Neuronal stem cell (in vitro differentiated cells): ENCODE data around the gene NANOS2.
A peak's percentile ranks its signal among the peaks of the same experiment; 100 is the strongest.

Experiments used
- DNase-seq: peaks from one replicate; pipeline ENCODE4 v3.0.0-alpha.2; 2013; ENCODE audit warnings: low spot score
- H2AFZ ChIP-seq: one replicate; pipeline ENCODE4 v1.6.1; 2013; ENCODE audit warnings: mild to moderate bottlenecking, low read length, inconsistent platforms
- H2AK5ac ChIP-seq: 2 replicates; pipeline ENCODE4 v1.6.1; 2013; ENCODE audit warnings: low read depth, mild to moderate bottlenecking, inconsistent platforms, low read length, moderate library complexity, mixed read lengths
- H2BK120ac ChIP-seq: 2 replicates; pipeline ENCODE4 v1.6.1; 2013; ENCODE audit warnings: low read depth, mild to moderate bottlenecking, inconsistent platforms, low read length, moderate library complexity, mixed read lengths
- H2BK12ac ChIP-seq: one replicate; pipeline ENCODE4 v1.6.1; 2013; ENCODE audit warnings: low read length, inconsistent platforms
- H2BK15ac ChIP-seq: 2 replicates; pipeline ENCODE4 v1.6.1; 2013; ENCODE audit warnings: mild to moderate bottlenecking, low read length, inconsistent platforms, mixed read lengths
- H2BK5ac ChIP-seq: one replicate; pipeline ENCODE4 v1.6.1; 2013; ENCODE audit warnings: inconsistent platforms, mild to moderate bottlenecking, low read length, moderate library complexity
- H3K14ac ChIP-seq: one replicate; pipeline ENCODE4 v1.6.1; 2013; ENCODE audit warnings: low read length, inconsistent platforms
- H3K18ac ChIP-seq: 2 replicates; pipeline ENCODE4 v1.6.1; 2013; ENCODE audit warnings: low read length, inconsistent platforms
- H3K23ac ChIP-seq: 2 replicates; pipeline ENCODE4 v1.6.1; 2013; ENCODE audit warnings: low read depth, mild to moderate bottlenecking, mixed read lengths, low read length, inconsistent platforms; ENCODE audit not compliant: poor library complexity
- H3K27ac ChIP-seq: replicated peaks from 3 replicates; pipeline ENCODE4 v1.5.1; 2013; ENCODE audit warnings: low read length, inconsistent platforms
- H3K27me3 ChIP-seq, 3 experiments: 2 replicates each; pipeline ENCODE4 v1.6.1; 2013; ENCODE audit warnings: low read length in 3 of 3, mild to moderate bottlenecking in 2 of 3, inconsistent platforms in 1 of 3, low read depth in 1 of 3, mixed read lengths in 1 of 3, moderate library complexity in 1 of 3; ENCODE audit not compliant: control insufficient read depth in 3 of 3, insufficient read depth in 3 of 3
- H3K36me3 ChIP-seq, 2 donors: replicated peaks in 1 of 2; 2 replicates each; pipeline ENCODE4 v1.6.1; 2013; ENCODE audit warnings: low read length in 2 of 2; ENCODE audit not compliant: control insufficient read depth in 2 of 2, insufficient read depth in 2 of 2
- H3K4ac ChIP-seq: 2 replicates; pipeline ENCODE4 v1.6.1; 2013; ENCODE audit warnings: inconsistent platforms, mild to moderate bottlenecking, low read length, moderate library complexity
- H3K4me1 ChIP-seq, 2 donors: 1 replicate in 1 of 2; 2 replicates in 1 of 2; pipeline ENCODE4 v1.6.1; 2013; ENCODE audit warnings: low read length in 2 of 2, low read depth in 1 of 2; ENCODE audit not compliant: control insufficient read depth in 2 of 2, insufficient read depth in 1 of 2
- H3K4me2 ChIP-seq: one replicate; pipeline ENCODE4 v1.6.1; 2013; ENCODE audit warnings: mild to moderate bottlenecking, low read length, inconsistent platforms; ENCODE audit not compliant: insufficient read depth, poor library complexity, severe bottlenecking
- H3K4me3 ChIP-seq, 2 donors: 2 replicates each; pipeline ENCODE4 v1.5.1; 2013; ENCODE audit warnings: low read length in 2 of 2, mild to moderate bottlenecking in 2 of 2, inconsistent platforms in 1 of 2, moderate library complexity in 1 of 2
- H3K79me1 ChIP-seq: one replicate; pipeline ENCODE4 v1.6.1; 2013; ENCODE audit warnings: low read depth, mild to moderate bottlenecking, inconsistent platforms, low read length, moderate library complexity
- H3K9ac ChIP-seq: one replicate; pipeline ENCODE4 v1.6.1; 2013; ENCODE audit warnings: mild to moderate bottlenecking, low read depth, low read length, inconsistent platforms; ENCODE audit not compliant: poor library complexity
- H3K9me3 ChIP-seq, 2 donors: replicated peaks in 1 of 2; 2 replicates each; pipeline versions ENCODE3 to v1.6.1; 2013; ENCODE audit warnings: low read length in 2 of 2, mild to moderate bottlenecking in 2 of 2, inconsistent platforms in 1 of 2, low read depth in 1 of 2, mixed read lengths in 1 of 2, moderate library complexity in 1 of 2; ENCODE audit not compliant: control insufficient read depth in 2 of 2, insufficient read depth in 1 of 2
- H4K8ac ChIP-seq: one replicate; pipeline ENCODE4 v1.6.1; 2013; ENCODE audit warnings: low read depth, mild to moderate bottlenecking, inconsistent platforms, low read length, moderate library complexity
- H4K91ac ChIP-seq: one replicate; pipeline ENCODE4 v1.6.1; 2013; ENCODE audit warnings: low read length, low read depth, mild to moderate bottlenecking, inconsistent platforms; ENCODE audit not compliant: poor library complexity
- WGBS, 2 donors: extraction: QIAGEN DNeasy Blood & Tissue Kit; methylation state at CpG; one replicate each; pipeline ENCODE4 v1.1.7; 2013; ENCODE audit warnings: missing lambda C conversion rate in 2 of 2, mixed read lengths in 1 of 2; ENCODE audit not compliant: insufficient read length in 2 of 2, insufficient replicate concordance in 1 of 2; ENCODE audit errors: extremely low coverage in 2 of 2; 5-methylcytosine and 5-hydroxymethylcytosine counted together

The NANOS2 gene

GRCh38 chr19:45920458-45920857, 5.9 kb upstream of the NANOS2 start:
- Histone ChIP-seq H3K4me2 (no peak overlapping the region), H3K23ac (no peak overlapping the region), H2AFZ (peak overlapping the region; percentile 70), H3K27me3 (no peaks in the 10 kb centered on the region), H2AK5ac (no peak overlapping the region), H3K14ac (peak overlapping the region; percentile 67), H4K91ac (no peak overlapping the region), H2BK15ac (no peak overlapping the region), H3K27ac (no peak overlapping the region), H2BK120ac (no peak overlapping the region), H3K36me3 (no peaks in the 10 kb centered on the region), H4K8ac (no peak overlapping the region), H3K79me1 (no peaks in the 10 kb centered on the region), H2BK12ac (no peak overlapping the region), H3K9me3 (no peaks in the 10 kb centered on the region), H3K4me3 (no peak overlapping the region), H3K9ac (no peak overlapping the region), H2BK5ac (no peak overlapping the region), H3K18ac (no peak overlapping the region), H3K4ac (no peak overlapping the region), H3K4me1 (peaks cover 9 to 11% of the 10 kb centered on the region in 2 donors)
- no CpG with 5 or more reads among the region's 8 CpGs for WGBS, 2 donors
- DNase-seq: no peak

GRCh38 chr19:45919678-45920077, 5.1 kb upstream of the NANOS2 start:
- no peak overlapping the region for H2BK12ac ChIP-seq
- H4K8ac ChIP-seq: no peak overlapping the region
- H3K9ac ChIP-seq: no peak overlapping the region
- peak overlapping the region; percentile 45 for H2AK5ac ChIP-seq
- H3K23ac ChIP-seq: no peak overlapping the region
- no peak overlapping the region for H2BK5ac ChIP-seq
- H4K91ac ChIP-seq: no peak overlapping the region
- peak overlapping the region; percentile 70 for H2AFZ ChIP-seq
- peak overlapping the region in 1 of 2 donors; percentile 44 for H3K4me3 ChIP-seq
- no peaks in the 10 kb centered on the region for H3K36me3 ChIP-seq
- H3K4me1 ChIP-seq: peaks cover 9 to 11% of the 10 kb centered on the region in 2 donors
- no peak overlapping the region for H2BK120ac ChIP-seq
- no peaks in the 10 kb centered on the region for H3K79me1 ChIP-seq
- H3K4me2 ChIP-seq: no peak overlapping the region
- no peak for DNase-seq
- H2BK15ac ChIP-seq: peak overlapping the region; percentile 91
- peak overlapping the region; percentile 33 for H3K18ac ChIP-seq
- peak overlapping the region; percentile 24 for H3K27ac ChIP-seq
- H3K9me3 ChIP-seq: no peaks in the 10 kb centered on the region
- H3K27me3 ChIP-seq: no peaks in the 10 kb centered on the region
- no peak overlapping the region for H3K4ac ChIP-seq
- H3K14ac ChIP-seq: no peak overlapping the region
- no CpG with 5 or more reads among the region's 7 CpGs for WGBS, 2 donors

GRCh38 chr19:45918721-45919120, 4.1 kb upstream of the NANOS2 start:
- Histone ChIP-seq H3K4me1 (peaks cover 11% of the 10 kb centered on the region in 2 donors), H3K36me3 (no peaks in the 10 kb centered on the region), H3K4me2 (no peak overlapping the region), H3K27ac (no peak overlapping the region), H3K9me3 (no peaks in the 10 kb centered on the region), H4K91ac (no peak overlapping the region), H3K18ac (no peak overlapping the region), H3K27me3 (no peaks in the 10 kb centered on the region), H4K8ac (no peak overlapping the region), H3K79me1 (no peaks in the 10 kb centered on the region), H2BK15ac (no peak overlapping the region), H2AFZ (no peak overlapping the region), H3K4ac (no peak overlapping the region), H3K9ac (no peak overlapping the region), H3K23ac (no peak overlapping the region), H2BK120ac (no peak overlapping the region), H2BK5ac (no peak overlapping the region), H3K4me3 (no peak overlapping the region), H3K14ac (no peak overlapping the region), H2BK12ac (no peak overlapping the region), H2AK5ac (no peak overlapping the region)
- DNase-seq: no peak
- WGBS, 2 donors: no CpG with 5 or more reads among the region's 4 CpGs

GRCh38 chr19:45917421-45918091, 3.0 kb upstream of the NANOS2 start:
- Histone ChIP-seq H2BK5ac (no peak overlapping the region), H2BK15ac (no peak overlapping the region), H3K4me2 (no peak overlapping the region), H3K79me1 (no peaks in the 10 kb centered on the region), H3K36me3 (no peaks in the 10 kb centered on the region), H3K27me3 (no peaks in the 10 kb centered on the region), H2AK5ac (no peak overlapping the region), H3K27ac (no peak overlapping the region), H3K4ac (no peak overlapping the region), H3K9me3 (no peaks in the 10 kb centered on the region), H2BK120ac (no peak overlapping the region), H3K14ac (no peak overlapping the region), H3K18ac (no peak overlapping the region), H3K23ac (no peak overlapping the region), H3K9ac (no peak overlapping the region), H3K4me3 (no peak overlapping the region), H3K4me1 (peaks cover 11% of the 10 kb centered on the region in 2 donors), H4K91ac (no peak overlapping the region), H2BK12ac (no peak overlapping the region), H2AFZ (no peak overlapping the region), H4K8ac (no peak overlapping the region)
- no peak for DNase-seq
- no CpG with 5 or more reads among the region's 4 CpGs for WGBS, 2 donors
